HepG2 (cell line): Measurements from ENCODE around the gene PRDM15. TPM values are rescaled to one million over a fixed set of nuclear protein-coding genes. Genes with fewer than 3 reads are reported as not detected.

Experiments
- ATAC-seq: fragments of 200-7000 bp; cut with Tn5 transposase; 3 replicates; pipeline ENCODE4 v1.9.1; 2020; ENCODE audit warnings: mild to moderate bottlenecking, moderate library complexity
- BruUV-seq: library from RNA; stranded (reverse); fragments of 400-500 nt; replicated peaks from 2 replicates; lab custom pipeline; 2021; lab: Mats Ljungman, UMichigan
- CTCF ChIA-PET: fragments of 300-600 bp; formaldehyde crosslinking; extraction: SDS; loops from one replicate; lab custom pipeline; 2021; ENCODE audit warnings: low total read pairs, inconsistent platforms, low intra/inter-chr PET ratio; lab: Yijun Ruan, JAX
- POLR2A ChIA-PET: fragments of 350-600 bp; sonication (Branson Sonifier 250); formaldehyde crosslinking; loops from one replicate; lab custom pipeline; 2020; ENCODE audit warnings: antibody characterized with exemption, inconsistent platforms; lab: Yijun Ruan, JAX
- DNase-seq: peaks from one replicate; pipeline ENCODE4 v3.0.0-alpha.2; 2015; ENCODE audit warnings: low spot score
- FAIRE-seq: peaks from 3 replicates; lab custom pipeline; 2011; peaks lifted over from hg19 to GRCh38; lab: Jason Lieb, UNC
- H2AFZ ChIP-seq: one replicate; pipeline ENCODE4 v1.6.1; 2011; ENCODE audit warnings: low read length, inconsistent platforms
- H3K27ac ChIP-seq: fragments of 300-600 bp; 3 replicates; pipeline ENCODE4 v1.8.0; 2011; ENCODE audit warnings: mixed run types, mild to moderate bottlenecking, mixed read lengths, low read length, inconsistent platforms; ENCODE audit not compliant: insufficient read depth; ENCODE audit errors: extremely low read length
- H3K27me3 ChIP-seq, 2 experiments: fragments of 200-600 bp in 1 of 2; 2 replicates in 1 of 2; 3 replicates in 1 of 2; pipeline versions ENCODE4 v1.6.0 to v1.8.0; 2011; ENCODE audit warnings: low read length in 2 of 2, mild to moderate bottlenecking in 2 of 2, moderate library complexity in 2 of 2, inconsistent platforms in 1 of 2; ENCODE audit not compliant: insufficient read depth in 2 of 2, control insufficient read depth in 1 of 2
- H3K36me3 ChIP-seq, 2 experiments: fragments of 200-600 bp in 1 of 2; replicated peaks in 1 of 2; 2 replicates in 1 of 2; 3 replicates in 1 of 2; pipeline versions ENCODE4 v1.5.1 to v1.8.0; 2011; ENCODE audit warnings: low read length in 2 of 2, inconsistent platforms in 1 of 2; ENCODE audit not compliant: insufficient read depth in 2 of 2, control insufficient read depth in 1 of 2
- H3K4me1 ChIP-seq: 2 replicates; pipeline ENCODE4 v1.5.1; 2012; ENCODE audit warnings: low read length, inconsistent platforms; ENCODE audit not compliant: insufficient read depth
- H3K4me2 ChIP-seq: 2 replicates; pipeline ENCODE4 v1.6.0; 2011; ENCODE audit warnings: low read depth, low read length, inconsistent platforms
- H3K4me3 ChIP-seq, 3 experiments: fragments of 200-600 bp in 1 of 3; sonication (generic), shearing (Covaris generic) in 1 of 3; replicated peaks in 1 of 3; 2 replicates each; pipeline ENCODE4 v1.5.1; 2011 to 2016; ENCODE audit warnings: low read length in 3 of 3, inconsistent platforms in 2 of 3, low read depth in 2 of 3, mild to moderate bottlenecking in 2 of 3, control low read depth in 1 of 3, mixed read lengths in 1 of 3; ENCODE audit not compliant: insufficient read depth in 1 of 3
- H3K79me2 ChIP-seq: one replicate; pipeline ENCODE4 v1.6.1; 2011; ENCODE audit warnings: low read length, inconsistent platforms; ENCODE audit not compliant: insufficient read depth
- H3K9ac ChIP-seq: 2 replicates; pipeline ENCODE4 v1.6.0; 2011; ENCODE audit warnings: mild to moderate bottlenecking, low read depth, low read length, inconsistent platforms; ENCODE audit not compliant: insufficient read depth
- H3K9me3 ChIP-seq: 2 replicates; pipeline ENCODE4 v1.5.1; 2012; ENCODE audit warnings: mild to moderate bottlenecking, low read length
- H4K20me1 ChIP-seq: 2 replicates; pipeline ENCODE4 v1.6.0; 2011; ENCODE audit warnings: inconsistent platforms, mild to moderate bottlenecking, low read length, moderate library complexity; ENCODE audit not compliant: insufficient read depth
- ELF3 ChIP-seq: IDR thresholded peaks from 2 replicates; pipeline ENCODE4 v1.6.1; 2016; ENCODE audit warnings: missing genetic modification reagents, missing compliant biosample characterization
- KDM2A ChIP-seq: sonication (generic); formaldehyde crosslinking; IDR thresholded peaks from 2 replicates; pipeline ENCODE4 v1.4.0; 2020; ENCODE audit warnings: low read depth, missing genetic modification reagents, borderline replicate concordance
- PHF8 ChIP-seq: sonication (generic); formaldehyde crosslinking; IDR thresholded peaks from 2 replicates; pipeline ENCODE4 v1.5.0; 2020; ENCODE audit warnings: missing genetic modification reagents
- SCMH1 ChIP-seq: sonication (generic); formaldehyde crosslinking; IDR thresholded peaks from 2 replicates; pipeline ENCODE4 v1.9.0; 2021; ENCODE audit warnings: missing genetic modification reagents, mild to moderate bottlenecking, borderline replicate concordance
- TBL1XR1 ChIP-seq: fragments of 150-350 bp; IDR thresholded peaks from 2 replicates; pipeline ENCODE4 v1.6.1; 2014; ENCODE audit warnings: borderline replicate concordance, low read length; ENCODE audit not compliant: partially characterized antibody
- TBX2 ChIP-seq: sonication (generic); formaldehyde crosslinking; IDR thresholded peaks from 2 replicates; pipeline ENCODE4 v1.5.0; 2020; ENCODE audit warnings: missing genetic modification reagents, mild to moderate bottlenecking, borderline replicate concordance
- THAP11 ChIP-seq: IDR thresholded peaks from 2 replicates; pipeline ENCODE4 v1.6.1; 2016; ENCODE audit warnings: missing biosample characterization, missing genetic modification reagents
- ZNF205 ChIP-seq: IDR thresholded peaks from 2 replicates; pipeline ENCODE4 v1.6.1; 2018; ENCODE audit warnings: missing biosample characterization, missing genetic modification reagents
- ZNF761 ChIP-seq: sonication (generic); formaldehyde crosslinking; conservative IDR thresholded peaks from 2 replicates; pipeline ENCODE4 v1.4.0; 2020; ENCODE audit warnings: mild to moderate bottlenecking, missing genetic modification reagents
- WGBS: methylation state at CpG from one replicate; pipeline ENCODE4 v1.1.6; 2017; ENCODE audit warnings: low lambda C conversion rate; 5-methylcytosine and 5-hydroxymethylcytosine counted together
- in situ Hi-C: cut with HindIII; loops from 2 replicates; pipeline ENCODE4 v1.10.0; 2017; ENCODE audit warnings: low pct_unique_long_range_greater_than_20kb; ENCODE audit not compliant: extremely low pct_ligation_motif_present
- intact Hi-C: fragments of 100-400 bp; cut with micrococcal nuclease; formaldehyde crosslinking; loops from one replicate; pipeline ENCODE4 v1.10.0; 2022; ENCODE audit not compliant: unreplicated experiment
- polyA plus RNA-seq, 8 experiments: library from polyadenylated mRNA; depleted of rRNA in 3 of 8; stranded (reverse) in 7 of 8; unstranded in 1 of 8; fragments of >200 nt; fragmentation: Illumina TruSeq in 4 of 8; extraction: Trizol in 4 of 8; gene quantifications; 2 replicates each; pipeline versions ENCODE4 v1.2.1 to v1.2.3, GENCODE V29; 2011 to 2016; ENCODE audit warnings: low read depth in 4 of 8, missing spikeins in 1 of 8, mixed read lengths in 1 of 8; ENCODE audit not compliant: insufficient read depth in 1 of 8
- total RNA-seq, 5 experiments: library from RNA; depleted of rRNA; stranded (reverse); fragments of >200 nt; fragmentation: Illumina TruSeq; extraction: Trizol; gene quantifications; 2 replicates each; pipeline ENCODE4 v1.2.3, GENCODE V29; 2016; ENCODE audit warnings: low read depth in 1 of 5
- TF ChIP-seq, protein P1 (sequence below): sonication (generic); formaldehyde crosslinking; IDR thresholded peaks from 2 replicates; pipeline ENCODE4 v1.9.0; 2021; ENCODE audit warnings: missing genetic modification reagents, mild to moderate bottlenecking, borderline replicate concordance
- TF ChIP-seq, protein P2 (sequence below): sonication (generic); formaldehyde crosslinking; conservative IDR thresholded peaks from 2 replicates; pipeline ENCODE4 v1.4.0; 2020; ENCODE audit warnings: missing genetic modification reagents
- TF ChIP-seq, protein P3 (sequence below): fragments of 450-650 bp; IDR thresholded peaks from 2 replicates; pipeline ENCODE4 v1.6.1; 2017; ENCODE audit warnings: mild to moderate bottlenecking
- TF ChIP-seq, protein P4 (sequence below): sonication (generic); formaldehyde crosslinking; IDR thresholded peaks from 2 replicates; pipeline ENCODE4 v1.5.1; 2020; ENCODE audit warnings: missing genetic modification reagents, mild to moderate bottlenecking, borderline replicate concordance
- TF ChIP-seq, protein P5 (sequence below): sonication (generic); formaldehyde crosslinking; IDR thresholded peaks from 2 replicates; pipeline ENCODE4 v1.4.0; 2020; ENCODE audit warnings: missing genetic modification reagents, borderline replicate concordance

Gene PRDM15
- total and polyA plus RNA-seq, 2 of the 13 experiments (the other 11 are each of a cell fraction or from before 2014, with no cell fraction given) = 4.0 to 6.9 TPM

DNA sequence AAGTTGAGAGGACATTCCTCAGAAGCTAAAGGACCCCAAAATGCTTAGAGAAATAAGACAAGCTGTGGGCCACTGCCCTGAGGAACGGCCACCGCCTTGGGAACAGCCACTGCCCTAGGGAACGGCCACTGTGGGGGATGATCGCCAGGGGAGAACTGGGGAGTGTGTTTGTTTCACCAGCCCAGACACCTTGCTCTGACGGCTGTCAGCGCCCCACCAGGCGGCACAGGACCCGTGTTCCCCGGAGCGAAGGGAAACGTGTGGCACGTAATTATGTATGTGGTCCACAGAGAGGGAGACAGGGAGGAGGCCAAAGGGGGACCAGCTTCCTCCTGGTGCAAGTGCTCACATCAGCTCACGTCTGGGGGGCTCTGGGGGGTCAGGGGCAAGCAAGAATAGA, 66.5 kb downstream of the PRDM15 start:
- Histone ChIP-seq H2AFZ (no peak overlapping the region), H3K4me1 (no peaks in the 10 kb centered on the region), H3K79me2 (no peaks in the 10 kb centered on the region), H3K9me3 (no peaks in the 10 kb centered on the region), H3K4me3 (no peak overlapping the region), H4K20me1 (no peaks in the 10 kb centered on the region), H3K4me2 (no peak overlapping the region), H3K27ac (no peak overlapping the region), H3K36me3 (peaks cover 4 to 37% of the 10 kb centered on the region in 2 experiments; a peak in 4 of 5 replicates), H3K9ac (no peak overlapping the region), H3K27me3 (no peaks in the 10 kb centered on the region)
- POLR2A ChIA-PET = no interaction called here
- intact Hi-C loops = no loop called here
- ATAC-seq = no peak
- TF ChIP-seq KDM2A (no peak), TBL1XR1 (no peak), SCMH1 (CRISPR knock-in tag) (no peak), ZNF205 (CRISPR knock-in tag) (no peak), TBX2 (CRISPR knock-in tag) (no peak), THAP11 (CRISPR knock-in tag) (no peak), ZNF761 (CRISPR knock-in tag) (no peak), ELF3 (CRISPR knock-in tag) (no peak), PHF8 (no peak)
- TF ChIP-seq, protein P1, sequence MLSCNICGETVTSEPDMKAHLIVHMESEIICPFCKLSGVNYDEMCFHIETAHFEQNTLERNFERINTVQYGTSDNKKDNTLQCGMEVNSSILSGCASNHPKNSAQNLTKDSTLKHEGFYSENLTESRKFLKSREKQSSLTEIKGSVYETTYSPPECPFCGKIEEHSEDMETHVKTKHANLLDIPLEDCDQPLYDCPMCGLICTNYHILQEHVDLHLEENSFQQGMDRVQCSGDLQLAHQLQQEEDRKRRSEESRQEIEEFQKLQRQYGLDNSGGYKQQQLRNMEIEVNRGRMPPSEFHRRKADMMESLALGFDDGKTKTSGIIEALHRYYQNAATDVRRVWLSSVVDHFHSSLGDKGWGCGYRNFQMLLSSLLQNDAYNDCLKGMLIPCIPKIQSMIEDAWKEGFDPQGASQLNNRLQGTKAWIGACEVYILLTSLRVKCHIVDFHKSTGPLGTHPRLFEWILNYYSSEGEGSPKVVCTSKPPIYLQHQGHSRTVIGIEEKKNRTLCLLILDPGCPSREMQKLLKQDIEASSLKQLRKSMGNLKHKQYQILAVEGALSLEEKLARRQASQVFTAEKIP (CRISPR knock-in tag) = no peak
- TF ChIP-seq, protein P2, sequence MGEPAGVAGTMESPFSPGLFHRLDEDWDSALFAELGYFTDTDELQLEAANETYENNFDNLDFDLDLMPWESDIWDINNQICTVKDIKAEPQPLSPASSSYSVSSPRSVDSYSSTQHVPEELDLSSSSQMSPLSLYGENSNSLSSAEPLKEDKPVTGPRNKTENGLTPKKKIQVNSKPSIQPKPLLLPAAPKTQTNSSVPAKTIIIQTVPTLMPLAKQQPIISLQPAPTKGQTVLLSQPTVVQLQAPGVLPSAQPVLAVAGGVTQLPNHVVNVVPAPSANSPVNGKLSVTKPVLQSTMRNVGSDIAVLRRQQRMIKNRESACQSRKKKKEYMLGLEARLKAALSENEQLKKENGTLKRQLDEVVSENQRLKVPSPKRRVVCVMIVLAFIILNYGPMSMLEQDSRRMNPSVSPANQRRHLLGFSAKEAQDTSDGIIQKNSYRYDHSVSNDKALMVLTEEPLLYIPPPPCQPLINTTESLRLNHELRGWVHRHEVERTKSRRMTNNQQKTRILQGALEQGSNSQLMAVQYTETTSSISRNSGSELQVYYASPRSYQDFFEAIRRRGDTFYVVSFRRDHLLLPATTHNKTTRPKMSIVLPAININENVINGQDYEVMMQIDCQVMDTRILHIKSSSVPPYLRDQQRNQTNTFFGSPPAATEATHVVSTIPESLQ (CRISPR knock-in tag) = no peak
- TF ChIP-seq, protein P3, sequence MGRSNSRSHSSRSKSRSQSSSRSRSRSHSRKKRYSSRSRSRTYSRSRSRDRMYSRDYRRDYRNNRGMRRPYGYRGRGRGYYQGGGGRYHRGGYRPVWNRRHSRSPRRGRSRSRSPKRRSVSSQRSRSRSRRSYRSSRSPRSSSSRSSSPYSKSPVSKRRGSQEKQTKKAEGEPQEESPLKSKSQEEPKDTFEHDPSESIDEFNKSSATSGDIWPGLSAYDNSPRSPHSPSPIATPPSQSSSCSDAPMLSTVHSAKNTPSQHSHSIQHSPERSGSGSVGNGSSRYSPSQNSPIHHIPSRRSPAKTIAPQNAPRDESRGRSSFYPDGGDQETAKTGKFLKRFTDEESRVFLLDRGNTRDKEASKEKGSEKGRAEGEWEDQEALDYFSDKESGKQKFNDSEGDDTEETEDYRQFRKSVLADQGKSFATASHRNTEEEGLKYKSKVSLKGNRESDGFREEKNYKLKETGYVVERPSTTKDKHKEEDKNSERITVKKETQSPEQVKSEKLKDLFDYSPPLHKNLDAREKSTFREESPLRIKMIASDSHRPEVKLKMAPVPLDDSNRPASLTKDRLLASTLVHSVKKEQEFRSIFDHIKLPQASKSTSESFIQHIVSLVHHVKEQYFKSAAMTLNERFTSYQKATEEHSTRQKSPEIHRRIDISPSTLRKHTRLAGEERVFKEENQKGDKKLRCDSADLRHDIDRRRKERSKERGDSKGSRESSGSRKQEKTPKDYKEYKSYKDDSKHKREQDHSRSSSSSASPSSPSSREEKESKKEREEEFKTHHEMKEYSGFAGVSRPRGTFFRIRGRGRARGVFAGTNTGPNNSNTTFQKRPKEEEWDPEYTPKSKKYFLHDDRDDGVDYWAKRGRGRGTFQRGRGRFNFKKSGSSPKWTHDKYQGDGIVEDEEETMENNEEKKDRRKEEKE = no peak
- TF ChIP-seq, protein P4, sequence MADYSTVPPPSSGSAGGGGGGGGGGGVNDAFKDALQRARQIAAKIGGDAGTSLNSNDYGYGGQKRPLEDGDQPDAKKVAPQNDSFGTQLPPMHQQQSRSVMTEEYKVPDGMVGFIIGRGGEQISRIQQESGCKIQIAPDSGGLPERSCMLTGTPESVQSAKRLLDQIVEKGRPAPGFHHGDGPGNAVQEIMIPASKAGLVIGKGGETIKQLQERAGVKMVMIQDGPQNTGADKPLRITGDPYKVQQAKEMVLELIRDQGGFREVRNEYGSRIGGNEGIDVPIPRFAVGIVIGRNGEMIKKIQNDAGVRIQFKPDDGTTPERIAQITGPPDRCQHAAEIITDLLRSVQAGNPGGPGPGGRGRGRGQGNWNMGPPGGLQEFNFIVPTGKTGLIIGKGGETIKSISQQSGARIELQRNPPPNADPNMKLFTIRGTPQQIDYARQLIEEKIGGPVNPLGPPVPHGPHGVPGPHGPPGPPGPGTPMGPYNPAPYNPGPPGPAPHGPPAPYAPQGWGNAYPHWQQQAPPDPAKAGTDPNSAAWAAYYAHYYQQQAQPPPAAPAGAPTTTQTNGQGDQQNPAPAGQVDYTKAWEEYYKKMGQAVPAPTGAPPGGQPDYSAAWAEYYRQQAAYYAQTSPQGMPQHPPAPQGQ = no peak
- TF ChIP-seq, protein P5, sequence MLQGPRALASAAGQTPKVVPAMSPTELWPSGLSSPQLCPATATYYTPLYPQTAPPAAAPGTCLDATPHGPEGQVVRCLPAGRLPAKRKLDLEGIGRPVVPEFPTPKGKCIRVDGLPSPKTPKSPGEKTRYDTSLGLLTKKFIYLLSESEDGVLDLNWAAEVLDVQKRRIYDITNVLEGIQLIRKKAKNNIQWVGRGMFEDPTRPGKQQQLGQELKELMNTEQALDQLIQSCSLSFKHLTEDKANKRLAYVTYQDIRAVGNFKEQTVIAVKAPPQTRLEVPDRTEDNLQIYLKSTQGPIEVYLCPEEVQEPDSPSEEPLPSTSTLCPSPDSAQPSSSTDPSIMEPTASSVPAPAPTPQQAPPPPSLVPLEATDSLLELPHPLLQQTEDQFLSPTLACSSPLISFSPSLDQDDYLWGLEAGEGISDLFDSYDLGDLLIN = no peak
- CTCF ChIA-PET = no interaction called here
- DNase-seq = no peak
- FAIRE-seq = no peak
- no TSS peak for BruUV-seq
- in situ Hi-C loops = no loop called here
- WGBS = 90% methylated on average over 12 of the region's 13 CpGs
